HG03521 (cell line): ENCODE results near the gene MET.
"Not testable (repeated sequence)": the region's sequence is repeated elsewhere in the genome, so short reads cannot be mapped to it uniquely, and the experiment has no call there.

Experiments
- ATAC-seq: cut with Tn5 transposase; IDR thresholded peaks from one replicate; pipeline ENCODE4 v1.9.1; 2021; ENCODE audit warnings: mild to moderate bottlenecking, moderate library complexity; ENCODE audit not compliant: unreplicated experiment

MET gene

DNA sequence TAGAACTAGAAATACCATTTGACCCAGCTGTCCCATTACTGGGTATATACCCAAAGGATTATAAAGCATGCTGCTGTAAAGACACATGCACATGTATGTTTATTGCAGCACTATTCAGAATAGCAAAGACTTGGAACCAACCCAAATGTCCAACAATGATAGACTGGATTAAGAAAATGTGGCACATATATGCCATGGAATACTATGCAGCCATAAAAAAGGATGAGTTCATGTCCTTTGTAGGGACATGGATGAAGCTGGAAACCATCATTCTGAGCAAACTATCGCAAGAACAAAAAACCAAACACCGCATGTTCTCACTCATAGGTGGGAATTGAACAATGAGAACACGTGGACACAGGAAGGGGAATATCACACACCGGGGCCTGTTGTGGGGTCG is 74.4 kb downstream of the MET start:
- not testable (repeated sequence) for ATAC-seq

DNA sequence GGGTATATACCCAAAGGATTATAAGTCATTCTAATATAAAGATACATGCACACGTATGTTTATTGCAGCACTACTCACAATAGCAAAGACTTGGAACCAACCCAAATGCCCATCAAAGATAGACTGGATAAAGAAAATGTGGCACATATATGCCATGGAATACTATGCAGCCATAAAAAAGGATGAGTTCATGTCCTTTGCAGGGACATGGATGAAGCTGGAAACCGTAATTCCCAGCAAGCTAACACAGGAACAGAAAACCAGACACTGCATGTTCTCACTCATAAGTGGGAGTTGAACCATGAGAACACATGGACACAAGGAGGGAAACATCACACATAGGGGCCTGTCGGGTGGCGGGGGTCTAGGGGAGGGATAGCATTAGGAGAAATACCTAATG is 79.1 kb downstream of the MET start:
- ATAC-seq = not testable (repeated sequence)

DNA sequence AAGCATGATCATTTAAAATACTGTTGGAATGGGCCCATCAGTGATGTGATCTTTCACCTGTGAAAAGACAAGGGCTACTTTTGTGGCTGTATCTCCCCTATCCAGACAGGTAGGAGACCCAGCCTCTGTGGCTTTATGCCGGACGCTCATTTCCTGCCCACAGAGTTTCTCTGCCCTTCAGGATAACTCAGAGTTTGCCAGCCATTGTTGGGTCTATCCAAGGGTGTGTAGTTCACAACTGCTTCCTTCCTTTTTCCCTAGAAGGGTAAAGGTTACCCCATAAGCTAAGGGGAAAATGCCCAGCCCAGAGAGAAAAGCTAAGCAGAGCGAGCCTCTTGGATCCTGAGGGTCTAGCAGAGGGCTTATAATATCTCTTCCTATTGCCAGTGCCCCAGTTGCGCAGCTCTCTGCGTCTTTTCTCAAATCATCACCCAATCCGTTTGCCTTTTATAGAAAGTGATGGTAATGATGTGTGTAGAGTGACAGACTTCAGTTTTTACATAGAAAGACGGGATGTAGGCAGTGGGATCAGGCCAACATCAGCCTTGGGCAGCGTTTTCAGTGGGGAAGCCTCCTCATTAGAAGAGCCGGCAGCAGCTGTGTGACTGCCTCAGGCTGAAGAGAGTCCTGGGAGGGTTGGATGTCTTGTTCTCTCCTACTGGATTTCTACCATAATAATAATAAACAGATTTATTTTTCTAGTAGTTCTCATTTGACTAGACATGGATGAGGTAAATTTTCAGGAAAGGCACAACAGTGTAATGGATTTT is 80.5 kb downstream of the MET start:
- no peak for ATAC-seq

DNA sequence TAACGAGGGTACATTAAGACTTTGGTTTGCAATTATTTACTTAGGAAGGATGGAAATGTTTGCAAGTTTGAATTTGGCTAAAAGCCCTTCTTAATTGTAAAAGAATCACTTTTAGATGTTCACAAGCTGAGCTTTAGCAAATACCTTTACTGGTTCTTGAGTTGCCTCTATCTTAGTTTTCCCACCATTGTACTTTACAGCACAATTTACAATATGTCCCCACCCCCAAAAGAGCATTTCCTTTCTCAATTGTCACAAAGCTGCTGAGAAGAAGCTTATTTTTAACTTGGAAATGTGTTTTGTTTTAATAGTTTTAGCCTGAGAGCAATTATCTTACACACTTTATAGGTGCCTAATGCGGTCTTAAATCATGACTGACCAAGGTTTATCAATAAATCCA is 81.1 kb downstream of the MET start:
- no peak for ATAC-seq

DNA sequence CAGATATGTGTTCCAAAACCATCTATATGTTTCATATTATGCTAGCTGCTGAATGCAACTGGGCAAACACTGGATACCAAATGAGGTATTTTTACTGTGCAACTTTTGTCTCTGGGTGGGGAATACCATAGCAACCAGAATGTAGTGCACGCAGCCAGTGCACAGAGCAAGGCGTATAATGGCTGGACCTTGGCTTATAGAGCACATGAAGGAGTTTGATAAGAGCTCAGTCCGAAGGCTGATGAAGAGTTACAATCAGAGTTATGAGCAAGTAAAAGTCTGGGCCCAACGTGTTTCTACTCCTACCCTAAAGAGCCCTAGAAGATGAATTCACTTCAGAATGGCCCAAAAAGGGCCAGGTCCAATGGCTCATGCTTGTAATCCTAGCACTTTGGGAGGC is 82.2 kb downstream of the MET start:
- ATAC-seq = no peak

DNA sequence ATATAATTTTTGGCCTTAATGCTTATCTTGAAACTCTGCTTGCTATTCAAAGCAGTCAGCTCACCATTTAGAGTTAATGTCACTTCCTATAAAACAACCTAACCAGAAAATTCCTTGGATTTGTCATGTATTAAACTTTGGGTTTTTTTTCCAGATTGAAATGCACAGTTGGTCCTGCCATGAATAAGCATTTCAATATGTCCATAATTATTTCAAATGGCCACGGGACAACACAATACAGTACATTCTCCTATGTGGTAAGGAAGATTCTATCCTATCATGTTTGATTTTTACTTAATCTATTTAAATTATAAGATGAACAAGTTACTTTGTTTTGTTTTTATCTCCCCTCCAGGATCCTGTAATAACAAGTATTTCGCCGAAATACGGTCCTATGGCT is 85.3 kb downstream of the MET start:
- no peak for ATAC-seq

DNA sequence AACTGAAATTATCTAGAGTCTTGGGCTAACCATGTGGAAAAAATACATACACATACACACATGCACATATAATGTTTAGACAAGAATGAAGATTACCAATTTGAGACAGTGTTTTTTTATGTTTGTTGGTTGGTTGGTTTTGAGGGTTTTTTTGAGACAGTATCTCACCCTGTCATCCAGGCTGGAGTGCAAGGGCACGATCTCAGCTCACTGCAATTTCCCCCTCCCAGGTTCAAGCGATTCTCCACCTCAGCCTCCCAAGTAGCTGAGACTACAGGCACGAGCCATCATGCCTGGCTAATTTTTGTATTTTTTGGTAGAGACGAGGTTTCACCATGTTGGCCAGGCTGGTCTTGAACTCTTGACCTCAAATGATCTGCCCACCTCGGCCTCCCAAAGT is 87.6 kb downstream of the MET start:
- not testable (repeated sequence) for ATAC-seq

DNA sequence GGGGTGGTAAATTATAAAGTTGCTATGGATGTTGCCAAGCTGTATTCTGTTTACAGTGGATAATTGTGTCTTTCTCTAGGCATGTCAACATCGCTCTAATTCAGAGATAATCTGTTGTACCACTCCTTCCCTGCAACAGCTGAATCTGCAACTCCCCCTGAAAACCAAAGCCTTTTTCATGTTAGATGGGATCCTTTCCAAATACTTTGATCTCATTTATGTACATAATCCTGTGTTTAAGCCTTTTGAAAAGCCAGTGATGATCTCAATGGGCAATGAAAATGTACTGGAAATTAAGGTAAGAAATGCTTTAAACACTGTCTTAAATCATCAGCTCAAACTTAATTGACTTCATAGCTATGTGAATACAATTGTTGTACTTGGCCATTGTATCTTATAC is 91.0 kb downstream of the MET start:
- no peak for ATAC-seq

DNA sequence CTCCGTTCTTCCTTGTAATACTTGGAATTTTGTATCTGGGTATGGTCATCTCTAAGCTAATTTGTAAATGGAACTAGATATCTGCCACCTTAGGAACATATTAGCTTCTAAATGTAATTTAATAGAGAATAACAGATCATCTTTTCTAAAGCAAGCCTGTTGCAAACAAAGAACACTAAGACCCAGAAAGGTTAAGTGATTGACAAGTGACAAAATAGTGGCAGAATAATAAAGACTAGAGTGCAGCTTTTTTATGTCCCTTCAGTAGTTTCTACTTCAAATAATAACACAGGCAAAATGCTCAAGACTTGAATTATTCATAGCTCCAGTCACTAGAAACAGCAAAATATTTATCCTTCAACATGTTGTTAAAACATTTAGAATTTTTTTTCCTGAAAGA is 91.7 kb downstream of the MET start:
- no peak for ATAC-seq

DNA sequence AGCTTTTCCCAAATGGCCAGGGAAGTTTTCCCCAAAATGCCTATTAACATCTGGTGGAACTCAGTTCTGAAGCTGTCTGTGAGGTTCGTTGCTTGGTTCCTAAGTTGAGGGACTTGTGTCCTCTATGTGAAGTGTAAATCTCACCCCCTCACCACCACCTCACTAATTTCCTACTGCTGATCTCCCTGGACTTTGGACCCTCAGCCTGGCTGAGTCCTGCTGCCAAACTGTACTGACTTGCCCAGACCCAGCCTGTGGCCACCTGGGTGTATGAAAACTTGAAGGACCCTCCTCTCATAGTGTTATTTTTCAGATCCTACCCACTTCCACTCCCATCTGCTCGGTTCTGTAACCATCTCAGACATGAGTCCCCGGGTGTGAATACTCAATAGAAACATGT is 94.9 kb downstream of the MET start:
- ATAC-seq = no peak

DNA sequence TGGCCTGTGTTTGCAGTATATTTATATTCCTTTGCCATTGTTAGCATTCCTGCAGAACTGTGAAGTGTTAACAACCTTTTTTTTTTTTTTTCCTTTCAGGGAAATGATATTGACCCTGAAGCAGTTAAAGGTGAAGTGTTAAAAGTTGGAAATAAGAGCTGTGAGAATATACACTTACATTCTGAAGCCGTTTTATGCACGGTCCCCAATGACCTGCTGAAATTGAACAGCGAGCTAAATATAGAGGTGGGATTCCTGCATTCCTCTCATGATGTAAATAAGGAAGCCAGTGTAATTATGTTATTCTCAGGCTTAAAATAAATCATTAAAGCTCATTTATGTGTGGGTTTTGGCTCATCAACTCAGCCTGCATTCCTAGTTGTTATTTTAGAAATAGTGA is 97.5 kb downstream of the MET start:
- no peak for ATAC-seq

DNA sequence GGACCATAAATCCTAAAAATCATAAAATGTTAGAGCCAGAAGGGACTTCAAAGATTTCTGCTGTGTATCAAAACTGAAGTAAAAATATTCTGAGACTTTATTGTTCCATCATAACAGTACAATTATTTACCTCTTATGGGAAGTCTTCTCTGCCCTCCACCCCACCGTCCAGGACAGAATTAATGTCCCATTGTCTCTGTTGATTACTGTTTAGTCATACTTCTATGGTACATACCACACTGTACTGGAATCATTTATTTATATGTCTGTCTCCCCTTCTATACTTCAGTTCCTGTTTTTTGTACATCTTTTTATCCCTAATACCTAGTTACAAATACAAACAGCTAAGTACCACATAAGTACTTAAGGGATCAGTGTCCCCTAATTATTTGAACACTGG is 98.9 kb downstream of the MET start:
- ATAC-seq = no peak

DNA sequence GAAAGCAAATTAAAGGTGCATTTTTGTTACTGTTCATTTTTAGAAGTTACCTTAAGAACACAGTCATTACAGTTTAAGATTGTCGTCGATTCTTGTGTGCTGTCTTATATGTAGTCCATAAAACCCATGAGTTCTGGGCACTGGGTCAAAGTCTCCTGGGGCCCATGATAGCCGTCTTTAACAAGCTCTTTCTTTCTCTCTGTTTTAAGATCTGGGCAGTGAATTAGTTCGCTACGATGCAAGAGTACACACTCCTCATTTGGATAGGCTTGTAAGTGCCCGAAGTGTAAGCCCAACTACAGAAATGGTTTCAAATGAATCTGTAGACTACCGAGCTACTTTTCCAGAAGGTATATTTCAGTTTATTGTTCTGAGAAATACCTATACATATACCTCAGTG is 99.6 kb downstream of the MET start:
- ATAC-seq = no peak

DNA sequence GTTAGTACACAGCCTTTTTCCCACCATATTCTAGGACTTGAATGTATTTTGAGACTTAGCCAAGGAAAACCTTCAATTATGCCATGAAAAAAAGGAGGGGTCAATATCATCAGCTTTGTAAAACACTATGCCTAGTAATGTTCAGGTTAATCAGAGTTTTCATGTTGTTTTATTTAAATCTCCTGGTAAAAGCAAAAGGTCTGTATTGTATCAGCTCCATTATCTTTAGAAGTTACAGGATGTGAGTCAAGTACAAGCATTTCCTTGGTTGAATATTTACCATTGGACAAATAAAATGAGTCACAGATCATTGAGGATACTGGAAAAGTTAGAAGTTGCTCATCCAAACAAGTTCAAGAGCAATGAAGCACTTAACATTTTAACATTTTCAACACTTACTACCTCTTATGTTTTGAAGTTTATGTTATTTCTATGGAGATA is 100.4 kb downstream of the MET start:
- ATAC-seq = no peak

DNA sequence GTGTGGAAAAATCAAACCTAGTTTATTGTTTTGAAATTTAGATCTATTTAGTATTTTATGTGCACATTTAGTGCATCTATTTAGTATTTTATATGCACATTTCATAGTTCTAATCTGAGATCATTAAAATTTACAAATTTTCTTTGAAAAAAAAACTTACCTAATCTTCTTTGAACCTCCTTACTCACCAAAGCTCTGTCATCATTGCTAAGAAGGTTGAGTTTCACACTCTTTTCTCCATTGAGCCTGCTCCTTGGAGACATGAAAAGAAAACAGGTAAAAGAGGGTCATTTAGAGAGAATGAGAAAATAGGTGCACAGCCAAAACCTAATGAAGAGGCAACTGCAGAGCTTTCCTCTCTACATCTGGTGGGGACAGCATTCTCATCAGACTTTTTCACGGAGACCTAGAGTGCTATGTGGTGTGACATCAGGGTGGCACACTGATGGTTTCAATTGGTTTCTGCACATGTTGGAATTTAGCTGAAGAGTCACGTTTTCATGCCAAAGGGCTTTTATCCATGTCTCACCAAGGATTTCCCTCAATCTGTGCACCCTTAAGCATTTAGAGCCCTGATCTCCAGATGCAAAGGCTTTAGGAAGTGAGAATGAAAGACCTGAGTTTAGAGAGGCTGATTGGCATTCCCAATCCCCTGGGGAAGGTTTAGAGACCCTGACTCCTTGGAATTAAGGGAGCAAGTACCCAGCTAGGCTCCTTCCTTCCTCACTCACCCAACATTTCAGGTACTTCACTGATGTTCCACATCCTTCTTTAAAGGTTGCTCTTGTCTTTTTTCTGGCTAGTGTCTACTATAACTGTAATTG is 101.1 kb downstream of the MET start:
- no peak for ATAC-seq

DNA sequence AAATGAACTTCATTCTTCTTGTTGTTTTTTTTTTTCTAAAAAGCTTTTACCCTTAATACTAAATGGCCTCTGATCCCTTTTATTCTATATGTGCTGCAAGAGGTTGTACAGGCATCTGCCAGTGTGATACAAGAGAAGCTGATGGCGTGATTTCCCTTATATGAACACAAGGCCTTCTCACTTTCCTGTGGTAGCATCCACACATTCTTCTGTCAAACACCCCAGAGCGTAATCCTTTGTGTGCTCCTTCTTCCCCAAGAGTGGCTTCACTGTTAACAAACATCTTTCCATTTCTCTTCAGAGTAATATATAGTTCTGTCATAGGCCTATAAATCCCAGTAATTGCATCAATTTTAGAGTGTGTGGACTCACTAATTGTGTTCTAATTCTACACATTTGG is 104.0 kb downstream of the MET start:
- ATAC-seq = no peak

DNA sequence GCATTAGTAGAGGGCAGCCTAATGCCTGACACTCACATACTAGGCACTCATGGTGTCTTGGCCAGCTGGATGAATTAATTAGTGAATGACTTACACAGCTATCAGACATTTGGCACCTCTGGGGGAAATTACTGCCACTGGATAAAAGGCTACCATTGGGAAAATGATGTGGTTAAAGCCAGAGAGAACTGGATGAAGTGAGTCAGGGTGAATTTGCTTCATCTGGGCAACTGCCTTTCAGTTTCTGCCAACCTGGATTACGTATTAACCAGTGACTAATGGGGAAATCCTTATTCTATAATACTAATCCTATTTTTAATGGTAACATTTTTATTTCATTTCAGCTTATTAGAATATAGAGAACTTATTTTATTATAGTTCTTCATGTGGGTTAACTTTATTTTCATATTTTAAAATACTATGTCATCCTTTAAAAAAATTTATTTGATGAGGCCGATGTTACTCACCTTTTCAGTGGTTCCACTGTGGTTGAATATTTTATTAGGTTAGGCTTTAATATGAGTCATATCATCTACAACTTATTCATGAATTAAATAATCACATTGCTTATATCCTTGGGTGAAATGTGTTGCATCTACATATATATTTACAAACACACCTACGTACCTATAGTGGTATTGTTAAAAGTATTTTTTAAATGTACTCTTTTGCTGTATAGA is 104.8 kb downstream of the MET start:
- ATAC-seq = no peak

DNA sequence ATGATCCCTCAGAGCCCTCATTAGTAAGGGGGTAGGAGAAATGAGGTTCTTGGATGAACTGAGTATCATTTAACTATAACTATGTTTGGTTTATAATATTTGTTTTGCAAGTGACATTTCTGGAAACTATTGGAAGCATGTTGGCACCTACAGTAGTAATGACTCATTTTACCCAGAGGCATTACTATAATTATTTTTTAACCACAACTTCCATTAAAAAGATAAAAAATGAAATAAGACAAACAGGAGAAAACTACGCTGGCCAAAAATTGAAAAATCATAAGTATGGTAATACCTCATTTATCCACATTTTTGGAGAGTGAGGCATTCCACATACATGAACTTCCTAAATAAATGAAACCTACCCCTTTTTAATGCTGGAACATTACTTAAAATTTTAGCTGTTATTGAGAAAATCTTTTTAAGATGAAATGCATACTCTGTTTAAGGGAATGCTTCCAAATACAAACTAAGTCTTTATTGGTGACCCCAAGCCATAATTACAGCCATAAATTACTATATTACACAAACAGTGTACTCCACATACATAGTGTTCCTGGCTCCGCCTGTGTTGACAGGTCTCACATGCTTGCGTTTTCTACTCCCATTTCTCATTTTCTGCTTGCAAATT is 105.8 kb downstream of the MET start:
- ATAC-seq = no peak

DNA sequence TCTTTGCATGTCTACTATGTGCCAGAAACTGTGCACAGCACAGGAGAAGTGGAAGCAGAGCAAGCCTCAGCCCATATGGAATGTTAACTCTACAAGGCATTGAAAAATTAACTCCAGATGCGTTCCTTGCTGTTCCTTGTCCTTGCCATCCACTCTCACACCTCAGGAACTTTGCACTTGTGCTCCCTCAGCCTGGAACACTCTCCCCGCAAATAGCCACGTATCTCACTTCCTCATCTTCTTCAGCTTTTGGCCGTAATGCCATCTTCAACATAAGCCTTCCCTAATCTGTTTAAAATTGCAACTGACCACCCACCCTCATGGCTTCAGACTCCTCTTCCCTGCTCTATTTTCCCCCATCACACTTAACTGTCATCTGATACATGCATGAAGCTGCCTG is 107.2 kb downstream of the MET start:
- no peak for ATAC-seq

DNA sequence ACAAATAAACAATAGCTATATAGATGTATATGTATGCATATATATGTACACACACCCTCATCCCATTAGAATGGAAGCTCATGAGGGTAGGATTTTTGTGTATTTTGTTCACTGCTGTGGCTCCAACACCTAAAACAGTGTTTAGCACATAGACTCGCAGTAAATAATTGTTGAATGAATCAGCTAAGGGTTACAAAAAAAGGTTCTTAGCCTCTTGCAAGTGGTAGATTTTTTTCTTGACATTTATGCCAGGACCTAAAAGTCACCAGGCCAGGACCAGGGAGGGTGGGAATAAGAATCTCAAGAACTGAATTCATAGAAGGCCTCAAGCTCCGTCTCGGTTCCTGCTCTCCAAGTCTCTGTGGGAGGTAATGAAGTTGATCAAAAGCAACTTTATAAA is 107.9 kb downstream of the MET start:
- ATAC-seq = no peak

DNA sequence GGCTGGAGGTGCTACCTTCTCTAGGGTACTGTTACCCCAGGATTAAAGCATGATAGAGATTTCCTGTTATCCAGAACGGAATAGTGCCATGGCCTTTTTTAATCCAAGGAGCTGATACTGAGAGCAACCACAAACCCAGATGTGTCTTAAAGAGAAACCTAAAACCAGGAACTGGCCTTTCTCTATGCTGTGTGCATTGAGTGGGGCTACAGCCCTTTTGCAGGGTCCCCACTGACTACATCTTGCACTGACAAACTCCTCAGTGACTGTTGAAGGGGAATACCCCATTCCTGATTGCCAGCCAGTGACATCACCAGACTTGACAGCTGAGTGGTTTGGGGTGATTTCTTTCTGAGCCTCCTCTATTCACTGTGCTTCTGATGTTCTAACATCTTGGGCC is 108.5 kb downstream of the MET start:
- ATAC-seq = no peak
